C1 segment of cervical spinal cord (tissue), 14 donors: ENCODE data around the gene COL6A3.
A peak's percentile ranks its signal among the peaks of the same experiment; 100 is the strongest.

Experiments used
- DNase-seq, 14 donors: peaks; one replicate each; lab custom pipeline; 2025; lab: John Stamatoyannopoulos, UW

The COL6A3 gene

DNA sequence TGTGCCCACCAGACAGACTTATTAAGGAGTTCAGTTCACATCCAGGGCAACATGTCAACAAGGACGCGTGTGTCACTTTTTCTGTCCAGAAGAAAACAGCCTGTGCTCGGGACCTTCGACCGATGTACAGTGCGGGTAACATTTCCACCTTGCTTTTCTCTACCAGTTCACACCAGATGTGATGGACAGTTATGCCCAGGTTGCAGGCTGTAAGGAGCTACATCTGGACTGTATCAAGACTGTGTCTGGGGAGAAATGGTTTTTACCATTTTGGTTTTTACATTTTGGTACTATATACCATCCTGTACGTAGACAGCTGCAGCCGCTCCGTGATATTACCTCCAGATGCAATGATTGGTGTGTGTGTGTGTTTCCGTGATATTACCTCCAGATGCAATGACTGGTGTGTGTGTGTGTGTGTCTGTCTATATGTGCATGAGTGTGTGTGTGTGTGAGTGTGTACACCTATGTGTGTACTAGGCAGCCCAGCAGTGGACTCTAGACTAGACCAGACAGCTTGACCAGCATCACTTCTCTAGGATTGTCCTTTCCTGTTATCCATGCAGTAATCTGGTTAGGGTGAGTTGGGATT, 118.0 kb downstream of the COL6A3 start:
- DNase-seq = no peak

DNA sequence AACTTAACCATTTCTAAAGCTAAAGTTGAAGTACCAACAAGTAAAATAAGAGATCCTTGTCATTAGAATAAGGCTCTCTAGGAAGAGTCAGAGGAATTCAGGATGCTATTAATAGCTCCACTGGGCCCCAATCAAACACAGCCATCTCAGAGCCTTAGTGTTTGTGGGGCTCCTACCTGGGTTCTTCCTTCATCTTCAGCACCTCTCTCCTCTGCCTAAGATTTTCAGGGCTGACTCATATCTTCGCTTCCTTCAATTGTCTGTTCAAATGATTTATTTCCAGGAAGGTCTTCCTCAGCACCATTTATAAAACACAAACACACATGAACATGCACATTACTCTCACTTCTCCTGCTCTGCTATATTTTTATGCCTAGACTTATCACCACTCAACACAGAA, 119.5 kb downstream of the COL6A3 start:
- no peak for DNase-seq

DNA sequence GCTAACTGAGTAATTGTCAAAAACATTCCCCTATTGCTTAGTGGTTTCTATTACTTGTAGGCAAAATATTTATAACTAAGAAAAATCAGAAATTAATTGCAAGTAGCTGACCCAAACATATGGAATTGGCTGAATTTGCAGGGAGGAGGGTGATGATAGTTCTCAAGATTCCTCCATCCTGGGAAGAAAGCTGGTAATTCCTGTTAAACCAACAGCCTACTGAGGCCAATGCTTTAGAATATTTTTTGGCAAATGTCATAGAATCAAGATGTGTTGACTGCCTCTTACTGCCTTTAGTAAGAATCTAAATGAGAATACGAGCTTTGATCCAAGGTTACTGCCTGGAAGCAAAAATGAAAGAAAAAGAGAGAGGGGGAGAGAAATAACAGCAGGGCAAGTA, 120.0 kb downstream of the COL6A3 start:
- no peak for DNase-seq

DNA sequence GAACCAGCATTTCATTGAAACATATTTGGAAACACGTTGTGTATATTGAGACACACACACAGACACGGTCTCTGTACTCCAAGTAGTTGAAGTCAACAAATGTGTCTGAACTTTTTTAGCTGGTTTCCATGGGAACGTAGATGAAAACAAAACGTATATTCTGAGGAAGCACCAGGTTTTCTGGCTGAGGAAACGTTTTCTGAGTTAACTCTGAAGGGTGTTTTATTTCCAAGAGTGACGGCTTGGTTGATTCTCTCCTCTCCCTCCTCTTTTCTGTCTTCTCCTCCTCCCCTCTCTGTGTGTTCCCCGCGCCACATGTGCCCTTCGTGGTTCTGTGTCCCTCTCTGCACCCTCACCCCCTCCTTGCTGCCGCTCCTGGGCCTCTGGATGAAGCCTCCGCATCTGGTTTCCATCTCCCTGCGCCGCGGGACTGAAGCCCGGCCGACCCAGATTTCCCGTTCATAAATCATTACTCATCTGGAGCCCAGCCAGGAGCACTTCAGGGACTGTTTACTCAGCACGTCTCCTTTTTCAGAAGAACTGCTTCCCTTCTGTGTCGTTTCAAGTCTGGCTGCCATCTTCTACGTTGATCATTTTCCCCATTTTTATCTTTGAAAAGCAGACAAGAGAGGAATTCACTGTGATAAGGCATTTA, 122.7 kb downstream of the COL6A3 start:
- DNase-seq = peak in 2 of 14 donors; percentile 39 to 49

DNA sequence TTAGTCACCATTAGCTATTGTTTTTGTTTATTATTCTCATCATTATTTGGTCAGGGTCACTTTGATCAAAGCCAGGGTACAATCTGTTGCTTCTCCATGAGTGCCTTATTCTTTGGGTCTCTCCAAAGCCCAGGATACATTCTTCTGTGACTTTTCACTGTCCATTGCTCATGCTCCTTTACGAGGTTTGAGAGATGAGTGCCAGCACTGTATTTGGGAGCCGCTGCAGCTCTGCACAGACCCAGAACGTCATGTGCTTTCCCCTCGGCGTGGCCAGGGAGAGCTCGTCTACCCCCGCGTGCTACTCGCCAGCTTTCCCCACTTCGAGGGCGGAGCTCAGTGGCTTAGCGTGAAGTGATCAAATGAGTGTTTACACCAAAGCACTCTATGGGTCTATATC, 123.7 kb downstream of the COL6A3 start:
- DNase-seq = no peak

DNA sequence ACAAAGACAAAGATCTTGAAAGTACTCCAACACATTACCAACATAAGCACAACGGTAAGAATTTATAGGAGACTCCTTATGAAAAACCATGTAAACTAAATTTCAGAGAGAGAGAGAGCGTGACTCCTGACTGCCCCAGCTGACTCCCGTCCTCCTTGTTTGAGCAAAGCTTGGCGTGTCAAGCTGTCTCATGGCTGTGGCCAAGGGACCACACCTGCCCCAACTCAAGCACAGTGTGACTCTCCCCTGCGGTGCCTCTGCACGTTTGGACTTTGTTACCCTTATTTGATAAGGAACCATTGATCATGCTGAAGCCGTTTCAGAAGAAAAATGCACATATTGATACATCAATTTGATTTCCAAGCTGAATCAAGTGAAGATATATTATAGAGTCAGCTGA, 124.8 kb downstream of the COL6A3 start:
- DNase-seq = no peak

DNA sequence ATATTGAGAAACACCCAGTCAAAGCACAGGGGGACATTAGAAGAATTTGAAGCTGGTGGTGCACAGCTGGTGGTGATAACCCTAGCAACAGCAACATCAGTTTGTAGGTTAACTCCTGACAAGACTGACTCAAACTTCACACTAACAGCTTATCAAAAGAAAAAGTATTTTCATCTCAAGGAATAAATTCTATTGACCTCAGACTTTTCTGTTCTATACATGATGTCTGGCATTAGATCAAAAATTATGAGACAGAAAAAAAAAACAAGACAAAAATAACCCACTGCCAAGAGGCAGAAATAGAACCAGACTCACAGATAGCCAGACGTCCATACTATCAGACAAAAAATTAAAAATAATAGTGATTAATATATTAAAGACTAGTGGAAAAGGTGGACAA, 126.1 kb downstream of the COL6A3 start:
- DNase-seq = no peak

DNA sequence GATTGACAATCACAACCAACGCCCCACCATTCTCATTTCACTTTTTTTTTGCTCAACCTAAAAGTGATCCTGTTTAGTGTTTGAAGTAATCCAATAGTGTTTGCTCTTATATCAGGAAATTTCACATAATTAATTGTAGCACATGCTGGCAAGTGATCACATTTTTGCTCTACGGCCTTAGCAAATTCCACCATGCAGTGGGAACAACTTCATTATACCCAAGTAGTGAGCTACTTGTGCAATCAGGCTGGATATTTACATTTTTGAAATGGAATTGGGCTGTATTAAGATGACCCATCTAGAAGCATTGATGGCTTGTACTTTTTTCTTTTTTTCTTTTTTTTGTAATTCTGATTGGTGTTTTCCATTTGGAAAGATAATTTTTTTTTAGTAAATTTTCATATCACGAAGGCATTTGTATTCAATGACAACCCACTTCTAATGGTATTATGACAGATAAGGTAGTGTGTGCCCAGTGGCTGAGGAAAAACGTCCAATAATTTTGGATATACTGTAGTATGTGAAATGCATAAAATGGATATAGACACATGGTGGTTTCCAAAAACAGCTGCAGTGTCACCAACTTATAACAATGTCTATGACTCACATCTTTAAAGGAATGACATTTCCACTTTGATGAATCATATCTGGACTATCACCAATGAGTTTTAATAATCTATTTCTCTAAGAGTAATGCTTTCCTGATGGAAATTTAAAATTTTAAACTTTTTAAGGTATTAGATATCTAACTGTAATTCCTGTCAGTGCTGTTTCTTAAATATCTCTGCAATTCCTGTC, 130.6 kb downstream of the COL6A3 start:
- no peak for DNase-seq

DNA sequence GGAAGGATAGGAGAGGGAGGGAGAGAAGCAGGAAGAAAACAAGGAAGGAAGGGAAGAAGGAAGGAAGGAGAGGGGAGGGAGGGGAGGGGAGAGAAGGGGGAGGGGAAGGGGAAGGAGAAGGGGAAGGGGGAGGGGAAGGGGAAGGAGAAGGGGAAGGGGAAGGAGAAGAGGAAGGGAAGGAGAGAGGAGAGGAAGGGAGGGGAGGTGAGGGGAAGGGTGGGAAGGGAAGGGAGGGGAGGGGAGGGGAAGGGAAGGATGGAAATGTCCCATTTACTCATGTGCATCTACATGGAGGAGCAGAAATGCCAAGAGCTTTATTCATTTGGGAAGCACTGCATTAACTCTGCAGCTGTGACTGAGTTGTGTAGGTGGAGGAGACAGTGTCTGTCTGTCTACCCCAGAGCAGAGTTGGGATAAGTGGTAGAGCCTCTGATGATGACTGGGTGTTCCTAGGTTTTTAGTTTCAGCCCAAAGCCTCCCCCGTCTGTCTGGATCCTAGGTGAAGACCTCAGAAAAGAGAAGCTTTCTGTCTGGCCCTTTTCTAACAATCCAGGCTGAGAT, 131.3 kb downstream of the COL6A3 start:
- DNase-seq = no peak

DNA sequence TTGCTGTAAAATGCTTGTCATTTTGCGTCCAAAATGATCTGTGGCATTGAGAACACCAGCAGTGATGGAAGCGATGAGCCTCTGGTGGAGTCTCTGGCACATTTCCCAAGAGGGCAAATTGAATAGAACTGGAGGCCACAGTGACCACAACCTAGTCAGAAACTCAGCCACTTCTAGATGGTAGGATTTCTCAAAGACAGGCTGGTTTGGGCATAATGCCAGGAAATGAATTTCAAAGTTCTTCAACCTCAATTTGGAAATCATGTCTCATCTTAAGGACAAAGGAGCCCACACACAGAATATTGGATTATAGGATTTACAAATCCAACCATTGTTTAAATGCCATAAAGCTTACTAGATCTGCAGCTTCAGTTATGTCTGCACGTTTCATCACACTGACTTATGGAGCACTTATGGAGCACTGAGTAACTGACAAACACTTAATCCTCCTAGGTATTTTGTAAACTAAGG, 132.1 kb downstream of the COL6A3 start:
- DNase-seq = no peak

DNA sequence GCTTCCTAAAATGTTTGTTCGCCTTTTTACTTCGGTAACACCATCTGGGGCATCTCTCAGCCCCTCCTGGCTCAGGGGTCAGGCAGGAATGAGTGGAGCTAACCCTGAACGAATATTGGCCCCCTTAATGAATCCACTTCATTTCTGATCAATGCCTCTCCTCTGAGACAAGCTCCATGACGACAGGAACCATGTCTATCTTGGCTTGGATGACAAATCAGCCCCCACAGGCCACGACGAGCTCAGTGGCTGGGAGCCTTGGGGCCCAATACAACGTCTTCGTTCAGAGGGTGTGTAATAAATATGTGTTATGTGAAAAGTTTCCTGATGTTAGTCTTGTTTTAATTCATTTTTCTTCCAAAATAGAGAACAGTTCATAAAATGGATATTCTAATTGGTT, 133.0 kb downstream of the COL6A3 start:
- no peak for DNase-seq

DNA sequence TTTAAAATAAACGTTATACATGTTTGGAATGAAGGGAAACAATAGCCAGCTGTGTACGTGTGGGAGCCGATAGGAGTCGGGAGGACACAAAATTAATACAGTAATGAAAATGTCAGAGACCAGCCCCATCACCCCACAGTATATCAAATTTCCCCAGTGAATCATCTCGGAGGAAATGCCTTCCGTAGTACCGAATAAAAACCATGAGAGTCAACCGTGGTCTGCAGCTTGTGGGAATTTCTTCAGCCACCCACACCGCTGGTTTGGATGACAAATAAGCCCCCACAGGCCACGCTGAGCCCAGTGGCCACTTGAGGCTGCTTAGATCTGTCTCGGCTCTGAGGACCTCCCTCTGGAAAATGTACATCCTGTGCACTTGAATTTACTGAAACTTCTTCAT, 133.7 kb downstream of the COL6A3 start:
- no peak for DNase-seq

DNA sequence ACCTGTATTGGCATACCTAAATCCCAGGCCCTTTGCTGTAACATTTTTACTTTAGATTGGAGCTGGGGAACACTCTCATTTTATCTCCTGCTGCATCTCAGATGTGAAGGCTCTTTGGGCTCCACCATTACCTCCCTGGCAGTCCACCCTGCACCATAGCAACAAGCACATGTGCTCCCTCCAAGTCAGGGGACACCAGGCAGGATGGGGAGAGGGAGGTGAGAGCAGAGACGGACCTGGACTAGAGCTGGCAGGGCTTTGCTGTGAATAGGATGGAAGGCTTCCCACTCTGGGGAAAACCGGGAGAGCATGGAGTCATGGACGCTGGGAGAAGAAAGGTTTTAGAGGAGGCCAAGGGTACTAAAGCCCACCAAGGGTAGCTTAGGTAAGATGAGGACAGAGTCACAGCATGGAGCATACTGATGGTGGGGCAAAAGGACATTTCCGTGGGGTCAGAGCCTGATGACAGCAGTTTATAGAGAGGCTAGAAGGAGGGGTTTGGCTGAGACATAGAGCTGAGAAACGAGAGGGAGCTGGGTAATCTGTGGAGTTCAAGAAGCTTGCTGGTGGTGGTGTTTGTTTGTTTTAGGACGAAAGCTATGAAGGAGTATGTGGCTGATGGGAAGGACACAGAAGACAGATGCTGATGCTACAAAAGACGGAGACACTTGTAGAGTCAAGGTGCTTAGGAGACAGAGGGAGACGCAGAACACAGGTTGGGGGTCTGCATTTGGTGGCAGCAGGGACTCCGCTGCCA, 134.8 kb downstream of the COL6A3 start:
- DNase-seq = no peak

DNA sequence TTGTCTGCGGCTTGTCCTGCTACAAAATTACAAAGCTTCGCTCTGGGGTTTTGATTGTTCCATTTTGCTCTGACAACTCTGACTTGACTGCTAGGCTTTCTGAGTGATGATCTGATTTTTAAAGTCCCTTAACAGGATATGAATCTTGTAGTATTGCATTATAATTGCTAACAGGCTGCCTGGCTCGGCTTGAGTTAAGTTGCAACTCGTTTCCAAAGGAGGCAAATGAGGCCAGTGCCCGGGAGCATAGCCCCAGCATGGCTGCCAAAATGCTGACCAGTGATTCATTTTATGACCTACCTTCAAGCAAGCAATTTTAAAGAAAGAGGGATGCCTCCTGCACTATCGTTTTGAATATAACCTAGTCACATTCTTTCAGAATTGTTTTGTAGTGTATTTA, 135.4 kb downstream of the COL6A3 start:
- DNase-seq = peak in 1 of 14 donors; percentile 47

DNA sequence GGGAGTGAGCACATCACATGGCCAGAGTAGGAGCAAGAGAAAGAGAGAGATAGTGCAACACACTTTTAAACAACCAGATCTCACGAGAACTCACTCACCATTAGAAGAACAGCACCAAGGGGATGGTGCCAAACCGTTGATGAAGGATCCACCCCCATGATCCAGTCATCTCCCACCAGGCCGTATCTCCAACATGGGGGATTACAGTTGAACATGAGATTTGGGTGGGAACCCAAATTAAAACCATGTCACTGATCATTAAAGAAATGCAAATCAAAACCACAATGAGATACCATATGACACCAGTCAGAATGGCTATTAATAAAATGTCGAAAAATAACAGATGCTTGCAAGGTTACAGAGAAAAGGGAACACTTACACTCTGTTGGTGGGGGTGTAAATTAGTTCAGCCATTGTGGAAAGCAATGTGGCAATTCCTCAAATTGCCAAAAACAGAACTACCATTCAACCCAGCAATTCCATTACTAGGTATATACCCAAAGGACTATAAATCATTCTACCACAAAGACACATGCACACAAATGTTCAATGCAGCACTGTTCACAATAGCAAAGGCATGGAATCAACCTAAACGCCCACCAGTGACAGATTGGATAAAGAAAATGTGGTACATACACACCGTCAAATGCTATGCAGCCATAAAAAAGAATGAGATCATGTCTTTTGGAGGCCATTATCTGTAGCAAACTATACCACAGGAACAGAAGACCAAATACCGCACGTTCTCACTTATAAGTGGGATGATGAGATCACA, 137.1 kb downstream of the COL6A3 start:
- no peak for DNase-seq
